ENCODE results near the gene TNFAIP8L2.

TNFAIP8L2 gene

GRCh38 chr1:151156515-151156819, at the start of gene TNFAIP8L2:
Gene TNFAIP8L2 (plus strand): TSS chr1:151156649. CDS start chr1:151158698, 2,049 bp downstream.
- no peak for DNase-seq (ENCODE audit: low spot score)

GRCh38 chr1:151106894-151107293, 49.6 kb upstream of the TNFAIP8L2 start:
- DNase-seq (ENCODE audit: low spot score): peak; percentile 39

GRCh38 chr1:151108331-151108730, 48.1 kb upstream of the TNFAIP8L2 start:
- no peak for DNase-seq (ENCODE audit: low spot score)

GRCh38 chr1:151113877-151114276, 42.6 kb upstream of the TNFAIP8L2 start:
- no peak for DNase-seq (ENCODE audit: low spot score)

GRCh38 chr1:151124763-151125403, 31.6 kb upstream of the TNFAIP8L2 start:
- no peak for DNase-seq (ENCODE audit: low spot score)

- DNase-seq (ENCODE audit: low spot score): no peak
Measured at GRCh38 chr1:151128800-151129199, 27.6 kb upstream of the TNFAIP8L2 start.

GRCh38 chr1:151130987-151131586, 25.4 kb upstream of the TNFAIP8L2 start:
- peak; percentile 83 for DNase-seq (ENCODE audit: low spot score)

- no peak for DNase-seq (ENCODE audit: low spot score)
Measured at GRCh38 chr1:151131701-151132334, 24.6 kb upstream of the TNFAIP8L2 start.

GRCh38 chr1:151132335-151133017, 24.0 kb upstream of the TNFAIP8L2 start:
- no peak for DNase-seq (ENCODE audit: low spot score)

GRCh38 chr1:151133018-151133806, 23.2 kb upstream of the TNFAIP8L2 start:
- DNase-seq (ENCODE audit: low spot score): no peak

GRCh38 chr1:151134396-151134795, 22.1 kb upstream of the TNFAIP8L2 start:
- DNase-seq (ENCODE audit: low spot score): no peak

GRCh38 chr1:151134991-151135390, 21.5 kb upstream of the TNFAIP8L2 start:
- DNase-seq (ENCODE audit: low spot score): no peak

- DNase-seq (ENCODE audit: low spot score): no peak
Measured at GRCh38 chr1:151135433-151136385, 20.7 kb upstream of the TNFAIP8L2 start.

GRCh38 chr1:151137789-151138188, 18.7 kb upstream of the TNFAIP8L2 start:
- no peak for DNase-seq (ENCODE audit: low spot score)

- no peak for DNase-seq (ENCODE audit: low spot score)
Measured at GRCh38 chr1:151142411-151143056, 13.9 kb upstream of the TNFAIP8L2 start.

- no peak for DNase-seq (ENCODE audit: low spot score)
Measured at GRCh38 chr1:151143057-151143435, 13.4 kb upstream of the TNFAIP8L2 start.

- DNase-seq (ENCODE audit: low spot score): no peak
Measured at GRCh38 chr1:151143986-151144385, 12.5 kb upstream of the TNFAIP8L2 start.

GRCh38 chr1:151144474-151145303, 11.8 kb upstream of the TNFAIP8L2 start:
- no peak for DNase-seq (ENCODE audit: low spot score)

- DNase-seq (ENCODE audit: low spot score): no peak
Measured at GRCh38 chr1:151145304-151146071, 11.0 kb upstream of the TNFAIP8L2 start.
